Gastrocnemius medialis (tissue), 4 donors: ENCODE data around the gene CST8. TPM values are rescaled to one million over a fixed set of nuclear protein-coding genes. Genes with fewer than 3 reads are reported as not detected.

Source experiments
- ATAC-seq, 2 donors: fragments of 150-250 bp; one replicate each; pipeline ENCODE4 v1.9.1; 2016
- DNase-seq, 2 donors: peaks; one replicate each; pipeline ENCODE4 v3.0.0-alpha.2; 2019
- H3K27ac ChIP-seq, 4 donors: fragments of 200-600 bp; sonication (generic); 1 replicate in 1 of 4; 2 replicates in 3 of 4; pipeline ENCODE4 v1.5.1; 2016 to 2018; ENCODE audit warnings: mild to moderate bottlenecking in 2 of 4, moderate library complexity in 1 of 4
- H3K27me3 ChIP-seq, 3 donors: fragments of 200-600 bp; sonication (generic) in 2 of 3; 1 replicate in 1 of 3; 2 replicates in 2 of 3; pipeline versions ENCODE4 v1.5.1 to v1.6.0; 2016 to 2019; ENCODE audit warnings: mild to moderate bottlenecking in 1 of 3, moderate library complexity in 1 of 3
- H3K36me3 ChIP-seq, 2 donors: fragments of 200-600 bp; sonication (generic) in 1 of 2; one replicate each; pipeline ENCODE4 v1.5.1; 2017 to 2018
- H3K4me1 ChIP-seq, 2 donors: fragments of 200-600 bp; sonication (generic) in 1 of 2; one replicate each; pipeline ENCODE4 v1.5.1; 2016 to 2017; ENCODE audit warnings: mild to moderate bottlenecking in 2 of 2
- H3K4me3 ChIP-seq, 4 donors: fragments of 200-600 bp; sonication (generic) in 3 of 4; 1 replicate in 1 of 4; 2 replicates in 3 of 4; pipeline ENCODE4 v1.5.1; 2016 to 2019; ENCODE audit warnings: mild to moderate bottlenecking in 2 of 4
- H3K9me3 ChIP-seq, 3 donors: fragments of 200-600 bp; sonication (generic) in 2 of 3; 1 replicate in 1 of 3; 2 replicates in 2 of 3; pipeline ENCODE4 v1.5.1; 2016 to 2019
- POLR2A ChIP-seq, 2 donors: fragments of 450-650 bp; IDR thresholded peaks; one replicate each; pipeline ENCODE4 v1.6.1; 2017; ENCODE audit warnings: antibody characterized with exemption in 2 of 2, mild to moderate bottlenecking in 2 of 2, moderate library complexity in 2 of 2
- in situ Hi-C, 4 donors: fragments of 200-750 bp; cut with MboI; loops; one replicate each; pipeline versions ENCODE4 v1.15.0 to v1.8.0; 2017; ENCODE audit warnings: low sequenced_read_pairs in 4 of 4
- intact Hi-C: fragments of 100-400 bp; cut with DNase I; formaldehyde crosslinking; loops from one replicate; pipeline ENCODE4 v1.15.1; 2023; ENCODE audit warnings: low total_unique reads
- total RNA-seq, 4 donors: library from RNA; depleted of rRNA; stranded (reverse); fragments of >200 nt; gene quantifications; one replicate each; pipeline versions ENCODE4 v1.1.0 to v1.2.3, GENCODE V29; 2016
- TF ChIP-seq, protein P1 (sequence below), 5 experiments: fragments of 450-650 bp in 3 of 5; fragments of 200-600 bp in 2 of 5; sonication (generic) in 2 of 5; IDR thresholded peaks in 4 of 5; conservative IDR thresholded peaks in 1 of 5; 1 replicate in 4 of 5; 2 replicates in 1 of 5; pipeline ENCODE4 v1.5.1; 2016 to 2019; ENCODE audit warnings: antibody characterized with exemption in 5 of 5, mild to moderate bottlenecking in 3 of 5, moderate library complexity in 3 of 5

Gene CST8
- total RNA-seq, 4 donors from 2014 or later: not detected

DNA sequence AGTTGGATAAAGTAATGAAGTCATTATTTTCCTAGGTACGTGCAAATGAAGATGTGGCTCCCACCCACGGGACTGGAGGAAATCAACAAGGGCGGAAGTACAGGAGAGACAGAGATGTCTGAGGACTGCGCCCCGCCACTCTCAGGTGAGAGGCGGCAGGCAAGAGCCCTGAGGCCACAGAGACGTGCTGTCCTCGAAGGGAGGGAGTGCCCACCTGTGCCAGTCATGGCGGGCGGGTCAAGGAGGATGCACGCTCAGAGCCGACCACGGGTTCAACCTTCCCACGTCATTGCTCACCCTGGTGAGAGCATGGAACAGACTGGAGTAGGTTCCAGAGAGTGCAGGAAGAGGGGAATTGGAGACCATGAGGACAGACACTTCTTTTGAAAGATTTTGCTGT lies 12.7 kb downstream of the CST8 start:
- DNase-seq: no peak
- Histone ChIP-seq H3K9me3 (no peaks in the 10 kb centered on the region), H3K4me3 (no peak overlapping the region), H3K4me1 (no peaks in the 10 kb centered on the region), H3K36me3 (no peaks in the 10 kb centered on the region), H3K27ac (no peak overlapping the region), H3K27me3 (peaks cover 0 to 5% (median 0%) of the 10 kb centered on the region in 3 donors)
- TF ChIP-seq POLR2A (IDR thresholded peaks at IDR 0.05): no peak
- TF ChIP-seq, protein P1, sequence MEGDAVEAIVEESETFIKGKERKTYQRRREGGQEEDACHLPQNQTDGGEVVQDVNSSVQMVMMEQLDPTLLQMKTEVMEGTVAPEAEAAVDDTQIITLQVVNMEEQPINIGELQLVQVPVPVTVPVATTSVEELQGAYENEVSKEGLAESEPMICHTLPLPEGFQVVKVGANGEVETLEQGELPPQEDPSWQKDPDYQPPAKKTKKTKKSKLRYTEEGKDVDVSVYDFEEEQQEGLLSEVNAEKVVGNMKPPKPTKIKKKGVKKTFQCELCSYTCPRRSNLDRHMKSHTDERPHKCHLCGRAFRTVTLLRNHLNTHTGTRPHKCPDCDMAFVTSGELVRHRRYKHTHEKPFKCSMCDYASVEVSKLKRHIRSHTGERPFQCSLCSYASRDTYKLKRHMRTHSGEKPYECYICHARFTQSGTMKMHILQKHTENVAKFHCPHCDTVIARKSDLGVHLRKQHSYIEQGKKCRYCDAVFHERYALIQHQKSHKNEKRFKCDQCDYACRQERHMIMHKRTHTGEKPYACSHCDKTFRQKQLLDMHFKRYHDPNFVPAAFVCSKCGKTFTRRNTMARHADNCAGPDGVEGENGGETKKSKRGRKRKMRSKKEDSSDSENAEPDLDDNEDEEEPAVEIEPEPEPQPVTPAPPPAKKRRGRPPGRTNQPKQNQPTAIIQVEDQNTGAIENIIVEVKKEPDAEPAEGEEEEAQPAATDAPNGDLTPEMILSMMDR (IDR thresholded peaks at IDR 0.05 in 4 of 5, conservative IDR thresholded peaks at IDR 0.05 in 1 of 5): no peak
- in situ Hi-C loops: no loop called here
- intact Hi-C loops: no loop called here
- ATAC-seq: no peak

DNA sequence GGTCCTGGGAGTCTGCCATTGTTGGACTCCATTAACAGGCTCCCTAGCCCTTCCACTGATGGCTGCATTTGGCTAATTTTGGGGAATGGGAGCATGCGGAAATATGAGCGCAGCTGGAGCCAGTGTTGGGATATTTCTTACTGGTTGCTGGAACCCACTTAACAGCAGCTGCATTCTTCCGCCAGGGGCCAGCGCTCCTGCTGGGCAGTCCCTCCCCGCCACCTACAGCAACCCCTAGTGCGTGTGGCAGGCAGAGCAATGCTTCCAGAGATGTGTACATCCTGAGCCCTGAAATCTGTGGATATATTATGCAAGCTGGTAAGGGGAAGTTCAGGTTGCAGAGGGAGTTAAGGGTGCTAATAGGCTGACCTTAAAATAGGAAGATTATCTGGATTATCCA lies 16.4 kb downstream of the CST8 start:
- H3K27me3 ChIP-seq: no peaks in the 10 kb centered on the region
- H3K9me3 ChIP-seq: no peaks in the 10 kb centered on the region
- no peak for ATAC-seq
- no peaks in the 10 kb centered on the region for H3K36me3 ChIP-seq
- intact Hi-C loops: no loop called here
- H3K27ac ChIP-seq: no peak overlapping the region
- no peak for DNase-seq
- no peak overlapping the region for H3K4me3 ChIP-seq
- no peaks in the 10 kb centered on the region for H3K4me1 ChIP-seq
- in situ Hi-C loops: no loop called here
- TF ChIP-seq POLR2A (IDR thresholded peaks at IDR 0.05): no peak
- TF ChIP-seq, protein P1 (IDR thresholded peaks at IDR 0.05 in 4 of 5, conservative IDR thresholded peaks at IDR 0.05 in 1 of 5): no peak

DNA sequence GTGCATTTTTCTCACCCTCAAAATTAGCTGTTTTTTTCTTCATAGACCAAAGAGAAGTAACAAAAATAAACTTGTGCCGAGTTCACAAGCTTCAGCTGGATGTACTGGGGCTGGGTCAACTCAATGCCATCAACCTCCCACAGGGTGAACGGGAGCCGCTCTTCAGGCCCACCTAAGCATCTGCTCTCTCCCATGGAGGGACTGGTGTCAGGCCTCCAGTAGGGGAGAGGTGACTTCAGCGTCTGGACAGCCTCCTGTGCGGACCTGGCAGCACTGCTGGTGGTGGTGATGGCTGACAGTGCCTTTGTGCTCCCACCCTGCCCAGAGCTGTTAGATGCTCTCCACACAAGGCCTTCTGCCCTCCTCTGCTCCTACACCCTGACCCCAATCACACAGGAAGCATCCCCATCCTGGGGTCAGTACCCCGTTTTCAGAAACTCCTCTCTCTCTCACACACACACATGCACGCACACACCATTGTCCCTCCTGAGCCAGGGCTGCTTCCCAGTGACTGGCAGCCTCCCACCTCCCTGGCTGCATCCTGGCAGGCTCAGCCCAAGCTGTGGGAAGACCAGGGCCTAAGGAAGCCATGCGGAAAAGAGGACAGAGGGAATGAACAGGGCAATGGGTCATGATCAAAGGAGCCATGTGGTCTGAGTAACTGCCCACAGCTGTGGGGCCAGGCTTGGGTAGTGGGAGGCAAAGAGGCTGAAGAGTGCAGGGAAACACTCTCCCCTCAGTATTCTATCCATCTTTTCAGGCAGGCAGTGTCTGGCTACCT lies 17.7 kb downstream of the CST8 start:
- H3K27me3 ChIP-seq: no peaks in the 10 kb centered on the region
- no peak for TF ChIP-seq POLR2A (IDR thresholded peaks at IDR 0.05)
- H3K4me3 ChIP-seq: no peak overlapping the region
- no peaks in the 10 kb centered on the region for H3K9me3 ChIP-seq
- ATAC-seq (no peak), DNase-seq (no peak)
- intact Hi-C loops (no loop called here), in situ Hi-C loops (no loop called here)
- H3K36me3 ChIP-seq: no peaks in the 10 kb centered on the region
- H3K27ac ChIP-seq: no peak overlapping the region
- H3K4me1 ChIP-seq: no peaks in the 10 kb centered on the region

- TF ChIP-seq, protein P1 (IDR thresholded peaks at IDR 0.05 in 4 of 5, conservative IDR thresholded peaks at IDR 0.05 in 1 of 5): no peak
- TF ChIP-seq POLR2A (IDR thresholded peaks at IDR 0.05): no peak
- H3K9me3 ChIP-seq: no peaks in the 10 kb centered on the region
- no peaks in the 10 kb centered on the region for H3K4me1 ChIP-seq
- no peak overlapping the region for H3K27ac ChIP-seq
- no peak for ATAC-seq
- intact Hi-C loops: no loop called here
- DNase-seq: no peak
- in situ Hi-C loops: no loop called here
- no peaks in the 10 kb centered on the region for H3K36me3 ChIP-seq
- no peak overlapping the region for H3K4me3 ChIP-seq
- no peaks in the 10 kb centered on the region for H3K27me3 ChIP-seq
Measured at GRCh38 chr20:23509247-23509913, 18.5 kb downstream of the CST8 start.

DNA sequence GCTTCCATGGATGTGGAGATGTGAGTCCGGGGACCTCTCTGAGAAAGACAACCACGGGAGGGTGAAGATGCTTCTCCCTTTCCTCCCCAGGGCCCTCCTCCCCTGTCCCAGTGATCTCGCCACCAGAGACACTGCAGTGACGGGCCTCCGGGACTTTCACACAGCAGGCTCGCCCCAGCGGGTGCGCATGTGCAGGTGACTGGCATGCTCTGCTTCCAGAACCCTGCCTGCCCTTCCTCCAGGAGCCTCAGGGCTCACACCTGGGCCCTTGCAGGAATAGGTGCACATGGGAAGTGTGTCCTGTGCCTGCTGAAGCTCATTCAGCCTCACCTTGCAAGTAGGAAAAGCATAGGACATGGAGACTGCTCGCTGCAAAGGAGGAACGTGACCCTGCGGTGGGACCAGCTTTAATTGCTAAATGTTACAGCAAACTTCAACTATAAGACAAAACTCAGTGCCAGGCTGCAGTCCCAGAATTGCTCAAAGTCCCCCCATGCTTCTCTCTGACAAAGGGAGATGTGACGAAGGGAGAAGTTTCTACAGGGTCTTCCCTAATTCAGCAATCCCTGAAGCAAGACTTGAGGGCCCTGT lies 19.2 kb downstream of the CST8 start:
- TF ChIP-seq, protein P1 (IDR thresholded peaks at IDR 0.05 in 4 of 5, conservative IDR thresholded peaks at IDR 0.05 in 1 of 5): no peak
- TF ChIP-seq POLR2A (IDR thresholded peaks at IDR 0.05): no peak
- no peaks in the 10 kb centered on the region for H3K36me3 ChIP-seq
- ATAC-seq (no peak), DNase-seq (no peak)
- H3K27ac ChIP-seq: no peak overlapping the region
- H3K4me1 ChIP-seq: no peaks in the 10 kb centered on the region
- H3K27me3 ChIP-seq: no peaks in the 10 kb centered on the region
- in situ Hi-C loops: no loop called here
- H3K9me3 ChIP-seq: no peaks in the 10 kb centered on the region
- H3K4me3 ChIP-seq: no peak overlapping the region
- intact Hi-C loops: no loop called here
